ENCODE measurements around the gene RNU7-1. TPM values are rescaled to one million over a fixed set of nuclear protein-coding genes. Genes with fewer than 3 reads are reported as not detected.

The RNU7-1 gene
- total and polyA plus RNA-seq, 9 of the 15 experiments (the other 6 are each of a cell fraction or from before 2014, with no cell fraction given), result not detected

- H3K4me1 ChIP-seq (replicated peaks in 1 of 2; ENCODE audit: control insufficient read depth in 2 of 2, insufficient read depth in 2 of 2, low read length in 2 of 2), result peaks cover 44 to 46% of the 10 kb centered on the region in 2 experiments; a peak in 4 of 5 replicates
- H4K20me1 ChIP-seq (replicated peaks; ENCODE audit: control insufficient read depth, insufficient read depth, low read length), result no peaks in the 10 kb centered on the region
- no TSS peak for BruUV-seq (replicated peaks)
- H3K9me1 ChIP-seq (ENCODE audit: control insufficient read depth, insufficient read depth, low read length), result peaks cover 4% of the 10 kb centered on the region
- H3K4me2 ChIP-seq (ENCODE audit: insufficient read depth, low read length), result peak overlapping the region; percentile 87
- H3K9me3 ChIP-seq (replicated peaks; ENCODE audit: control insufficient read depth, insufficient read depth, low read depth, low read length), result no peaks in the 10 kb centered on the region
- peak overlapping the region; percentile 63 for H3K27ac ChIP-seq (ENCODE audit: extremely low read depth, low read depth, low read length)
- ChIA-PET POLR2A (interaction anchor here (0.6 to 8.1 kb wide), 3 partner anchors 10 to 171 kb away, joined by 4 to 61 read pairs (median 5); partner anchors contain the start of genes C12orf57 and RNU7-1), CTCF (ENCODE audit: low intra/inter-chr PET ratio) (no interaction called here)
- ATAC-seq (no peak), FAIRE-seq (no peak), DNase-seq (ENCODE audit: extremely low read depth in 1 of 4, low spot score in 3 of 4) (peak in 3 of 4 experiments; percentile 37 to 72 (median 71))
- H3K9ac ChIP-seq (ENCODE audit: insufficient read depth in 1 of 2, low read depth in 2 of 2, low read length in 2 of 2), result peak overlapping the region; percentile 84 to 93
- peaks cover 50% of the 10 kb centered on the region for H3K79me2 ChIP-seq (ENCODE audit: control insufficient read depth, insufficient read depth, low read length)
- H3K4me3 ChIP-seq, result peak overlapping the region; percentile 76
- in situ Hi-C loops (cut with MboI), result no loop called here
- H3K36me3 ChIP-seq (ENCODE audit: control insufficient read depth, insufficient read depth, low read length), result peaks cover 13% of the 10 kb centered on the region; the same call in 1 of the 3 replicates
- no peak overlapping the region for H2AFZ ChIP-seq (ENCODE audit: low read depth, low read length)
- no peaks in the 10 kb centered on the region for H3K27me3 ChIP-seq (ENCODE audit: control insufficient read depth in 2 of 2, insufficient read depth in 2 of 2, low read length in 2 of 2)
- no CpG with 5 or more reads among the region's 79 CpGs for WGBS (ENCODE audit: insufficient coverage, low coverage, missing lambda C conversion rate)
- intact Hi-C loops (cut with micrococcal nuclease), result loop anchor here (5.0 kb wide), 1 partner anchor 114 kb away; no protein-coding TSS in a partner anchor
- TF ChIP-seq SFPQ (IDR thresholded peaks at IDR 0.05; ENCODE audit: low read depth, low read length) (no peak), CCNT2 (IDR thresholded peaks at IDR 0.05; ENCODE audit: borderline replicate concordance, extremely low read depth, insufficient read length, low read depth, low read length) (peak; percentile 18), ZFP1 (CRISPR knock-in tag; IDR thresholded peaks at IDR 0.05) (no peak), ZBTB7A (IDR thresholded peaks at IDR 0.05; ENCODE audit: borderline replicate concordance, control insufficient read depth, low read depth, low read length) (peak; percentile 40; the same call in 1 of the 2 replicates), EWSR1 (IDR thresholded peaks at IDR 0.05; ENCODE audit: borderline replicate concordance, low read depth, partially characterized antibody) (no peak), NFYB (IDR thresholded peaks at IDR 0.05; ENCODE audit: extremely low read depth, insufficient read length) (no peak), ZNF644 (tag; IDR thresholded peaks at IDR 0.05; ENCODE audit: low read depth) (no peak), ZNF717 (CRISPR knock-in tag; IDR thresholded peaks at IDR 0.05) (no peak), IFI16 (CRISPR knock-in tag; IDR thresholded peaks at IDR 0.05) (no peak), CBX5 (IDR thresholded peaks at IDR 0.05; ENCODE audit: borderline replicate concordance, low read depth) (no peak), RBFOX2 (IDR thresholded peaks at IDR 0.05; ENCODE audit: low read depth, low read length) (0 out of 2 replicates have a peak, but pooled peaks have one; percentile 8), NR4A1 (CRISPR knock-in tag; IDR thresholded peaks at IDR 0.05) (no peak), NR4A1 (tag; IDR thresholded peaks at IDR 0.05) (no peak), NCOA2 (IDR thresholded peaks at IDR 0.05; ENCODE audit: partially characterized antibody in 2 of 2) (no peak), CREBBP (IDR thresholded peaks at IDR 0.05; ENCODE audit: low read depth, low read length) (no peak)
- TF ChIP-seq, protein P1, sequence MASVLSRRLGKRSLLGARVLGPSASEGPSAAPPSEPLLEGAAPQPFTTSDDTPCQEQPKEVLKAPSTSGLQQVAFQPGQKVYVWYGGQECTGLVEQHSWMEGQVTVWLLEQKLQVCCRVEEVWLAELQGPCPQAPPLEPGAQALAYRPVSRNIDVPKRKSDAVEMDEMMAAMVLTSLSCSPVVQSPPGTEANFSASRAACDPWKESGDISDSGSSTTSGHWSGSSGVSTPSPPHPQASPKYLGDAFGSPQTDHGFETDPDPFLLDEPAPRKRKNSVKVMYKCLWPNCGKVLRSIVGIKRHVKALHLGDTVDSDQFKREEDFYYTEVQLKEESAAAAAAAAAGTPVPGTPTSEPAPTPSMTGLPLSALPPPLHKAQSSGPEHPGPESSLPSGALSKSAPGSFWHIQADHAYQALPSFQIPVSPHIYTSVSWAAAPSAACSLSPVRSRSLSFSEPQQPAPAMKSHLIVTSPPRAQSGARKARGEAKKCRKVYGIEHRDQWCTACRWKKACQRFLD (CRISPR knock-in tag; IDR thresholded peaks at IDR 0.05), result peak; percentile 61; the same call in 1 of the 2 replicates
- TF ChIP-seq, protein P2, sequence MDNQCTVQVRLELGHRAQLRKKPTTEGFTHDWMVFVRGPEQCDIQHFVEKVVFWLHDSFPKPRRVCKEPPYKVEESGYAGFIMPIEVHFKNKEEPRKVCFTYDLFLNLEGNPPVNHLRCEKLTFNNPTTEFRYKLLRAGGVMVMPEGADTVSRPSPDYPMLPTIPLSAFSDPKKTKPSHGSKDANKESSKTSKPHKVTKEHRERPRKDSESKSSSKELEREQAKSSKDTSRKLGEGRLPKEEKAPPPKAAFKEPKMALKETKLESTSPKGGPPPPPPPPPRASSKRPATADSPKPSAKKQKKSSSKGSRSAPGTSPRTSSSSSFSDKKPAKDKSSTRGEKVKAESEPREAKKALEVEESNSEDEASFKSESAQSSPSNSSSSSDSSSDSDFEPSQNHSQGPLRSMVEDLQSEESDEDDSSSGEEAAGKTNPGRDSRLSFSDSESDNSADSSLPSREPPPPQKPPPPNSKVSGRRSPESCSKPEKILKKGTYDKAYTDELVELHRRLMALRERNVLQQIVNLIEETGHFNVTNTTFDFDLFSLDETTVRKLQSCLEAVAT (IDR thresholded peaks at IDR 0.05), result 0 out of 4 replicates have a peak, but pooled peaks of 1 of the 2 experiments have one; percentile 16
Observed at GRCh38 chr12:6928022-6928702, 15.5 kb upstream of the RNU7-1 start.

Measured in K562 (cell line).